Measurements from ENCODE around the gene CCDC167.
A peak's percentile ranks its signal among the peaks of the same experiment; 100 is the strongest.
"Not testable (repeated sequence)": the region's sequence is repeated elsewhere in the genome, so short reads cannot be mapped to it uniquely, and the experiment has no call there.

Gene CCDC167

DNA sequence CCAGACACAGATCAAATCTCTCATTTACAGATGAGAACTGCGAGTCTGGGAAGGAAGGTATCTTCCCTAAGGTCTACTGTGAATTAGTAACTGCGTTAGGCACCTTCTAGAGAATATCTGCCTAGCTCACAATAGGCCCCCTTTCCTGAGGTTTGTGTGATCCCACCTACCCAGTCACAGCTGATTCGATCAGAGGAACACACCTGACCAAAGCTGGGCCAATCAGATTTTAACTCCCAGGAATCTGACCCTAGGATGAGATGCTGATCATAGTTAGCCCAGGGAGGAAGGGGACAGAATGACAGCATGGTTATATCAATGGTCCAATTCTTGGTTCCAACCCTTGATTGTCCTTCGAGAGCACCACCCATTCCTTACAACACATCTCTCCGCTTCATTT lies 7.4 kb upstream of the CCDC167 start:
- no peak for DNase-seq

DNA sequence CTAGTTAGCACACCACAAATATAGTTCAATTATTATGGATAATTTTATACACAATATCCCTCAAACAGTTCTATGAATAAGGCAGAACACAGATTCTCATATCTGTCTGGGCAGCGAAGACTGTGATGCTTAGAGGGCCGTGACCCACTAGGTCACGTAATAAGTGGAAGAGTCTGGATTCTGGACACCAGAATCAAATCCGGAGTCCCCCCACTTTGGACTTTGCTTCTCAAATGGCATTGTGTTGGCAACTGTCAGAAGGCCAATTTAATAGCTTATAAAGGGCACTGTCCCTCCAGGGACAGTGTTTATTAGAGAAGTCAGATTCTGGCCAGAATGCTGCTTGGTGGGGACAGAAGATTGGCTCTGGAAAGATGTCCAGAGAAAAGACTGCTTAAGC lies 6.8 kb upstream of the CCDC167 start:
- DNase-seq, result no peak

- DNase-seq, result no peak
Observed at GRCh38 chr6:37504024-37504423, 4.3 kb upstream of the CCDC167 start.

GRCh38 chr6:37503309-37503965 lies 3.7 kb upstream of the CCDC167 start:
- peak; percentile 82 for DNase-seq

DNA sequence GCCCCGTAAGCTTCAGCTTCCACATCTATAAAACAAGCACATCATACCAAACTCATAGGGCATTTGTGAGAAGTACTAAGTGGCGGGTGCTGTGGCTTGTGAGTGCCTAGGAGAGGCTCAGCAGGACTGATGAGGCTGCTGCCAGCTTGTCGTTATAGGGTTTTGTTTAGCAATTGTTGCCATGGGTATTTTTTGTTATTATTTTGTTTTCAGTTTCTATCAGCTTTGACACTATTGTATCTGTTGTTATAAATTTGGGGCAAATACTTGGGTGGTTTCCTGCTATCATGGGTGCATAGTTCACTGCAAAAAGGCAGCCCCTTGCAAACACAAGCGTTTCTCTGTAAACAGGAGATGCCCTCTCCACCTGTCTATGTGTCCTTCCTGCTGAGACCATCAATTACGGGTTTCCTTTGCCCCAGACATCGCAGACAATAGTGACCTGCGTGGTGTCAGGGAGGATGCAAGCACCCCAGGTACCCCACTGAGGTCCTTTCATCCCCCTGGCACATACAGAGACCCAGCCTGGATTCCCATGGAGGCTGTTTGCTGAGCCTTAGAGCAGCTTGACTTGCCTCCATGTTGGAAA lies 3.1 kb upstream of the CCDC167 start:
- DNase-seq, result peak; percentile 55

DNA sequence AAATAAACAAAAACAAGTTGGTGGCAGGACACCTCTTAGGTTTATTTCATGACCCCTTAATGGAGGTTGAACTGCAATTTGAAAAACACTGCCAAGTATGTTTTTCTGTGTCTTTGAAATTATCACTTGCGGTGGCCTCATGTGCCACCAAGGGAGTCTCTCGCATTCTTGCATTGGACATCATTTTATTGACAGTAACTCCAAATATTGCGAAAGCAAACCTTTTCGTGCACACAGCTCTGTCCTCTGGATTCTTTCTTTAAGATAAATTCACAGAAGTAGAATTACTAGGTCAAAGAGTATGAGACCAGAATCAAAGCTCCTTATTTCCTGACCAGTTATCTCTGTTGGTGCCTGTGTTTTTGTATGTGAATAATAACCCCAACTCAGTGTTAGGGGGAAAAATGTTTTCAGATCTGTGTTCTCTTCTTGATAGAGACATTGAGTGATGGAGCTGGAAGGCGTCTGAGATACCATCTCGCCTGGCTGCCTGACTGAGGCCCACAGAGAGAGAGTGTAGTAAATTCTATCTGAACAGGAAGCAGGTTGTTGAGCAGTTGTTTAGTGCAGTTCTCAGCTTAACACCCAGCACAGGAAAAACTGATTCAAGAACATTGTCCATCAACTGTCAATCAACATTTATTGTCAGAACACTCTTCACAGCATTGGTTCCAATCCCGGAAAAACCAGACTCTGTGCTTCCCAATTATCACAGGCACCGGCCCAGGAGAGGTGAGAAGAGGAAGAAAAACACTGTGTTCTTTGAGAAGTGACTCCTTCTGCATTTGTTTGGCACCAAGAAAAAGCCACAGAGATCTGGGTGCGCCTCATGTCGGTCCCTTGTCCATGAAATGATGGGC lies 2.2 kb upstream of the CCDC167 start:
- DNase-seq, result no peak

DNA sequence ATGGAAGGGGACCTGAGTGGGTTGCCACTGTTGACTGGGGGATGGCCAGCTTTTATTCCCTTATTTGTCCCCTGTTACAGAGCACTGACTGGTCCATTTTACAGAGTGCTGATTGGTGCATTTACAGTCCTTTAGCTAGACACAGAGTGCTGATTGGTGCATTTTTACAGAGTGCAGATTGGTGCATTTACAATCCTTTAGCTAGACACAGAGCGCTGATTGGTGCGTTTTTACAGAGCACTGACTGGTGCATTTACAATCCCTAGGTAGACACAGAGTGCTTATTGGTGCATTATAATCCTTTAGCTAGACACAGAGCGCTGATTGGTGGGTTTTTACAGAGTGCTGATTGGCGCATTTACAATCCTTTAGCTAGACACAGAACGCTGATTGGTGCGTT lies 1.2 kb upstream of the CCDC167 start:
- not testable (repeated sequence) for DNase-seq

GRCh38 chr6:37500294-37500608 lies 558 bp upstream of the CCDC167 start:
- no peak for DNase-seq

DNA sequence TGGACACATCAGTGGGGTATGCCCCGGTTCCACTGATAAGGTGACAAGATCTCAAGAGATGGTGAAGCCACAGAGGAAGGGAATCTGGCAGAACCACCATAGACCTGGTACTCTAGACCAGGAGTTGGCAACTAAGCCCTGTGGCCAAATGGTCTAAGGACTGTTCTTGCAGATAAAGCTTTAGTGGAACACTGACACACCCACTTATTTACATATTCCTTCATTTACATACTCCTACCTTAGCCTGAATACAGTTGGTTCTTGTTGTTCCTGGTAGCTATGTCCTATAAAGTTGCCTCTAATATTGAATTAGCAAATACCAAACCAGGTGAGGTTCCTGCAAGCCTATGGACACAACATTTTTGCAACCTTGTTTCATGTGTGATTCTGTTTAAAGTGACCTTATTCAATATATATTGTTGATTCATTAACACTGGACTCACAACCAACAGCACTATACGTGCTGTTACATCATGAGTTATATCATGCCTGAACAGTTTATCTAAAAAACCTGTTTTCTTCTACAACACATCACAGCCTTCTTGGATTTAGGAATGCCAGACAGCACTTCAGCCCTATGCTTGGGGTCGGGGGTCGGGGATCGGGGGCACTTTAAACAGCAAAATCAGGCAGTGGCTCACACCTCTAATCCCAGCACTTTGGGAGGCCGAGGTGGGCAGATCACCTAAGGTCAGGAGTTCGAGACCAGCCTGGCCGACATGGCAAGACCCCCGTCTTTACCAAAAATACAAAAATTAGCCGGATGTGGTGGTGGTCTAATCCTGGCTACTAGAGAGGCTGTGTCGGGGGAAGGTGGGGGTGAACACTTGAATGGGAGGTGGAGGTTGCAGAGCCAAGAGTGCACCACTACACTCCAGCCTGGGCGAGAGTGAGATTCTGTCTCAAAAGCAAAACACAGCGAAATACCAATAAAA lies 2.5 kb downstream of the CCDC167 start:
- DNase-seq, result no peak

DNA sequence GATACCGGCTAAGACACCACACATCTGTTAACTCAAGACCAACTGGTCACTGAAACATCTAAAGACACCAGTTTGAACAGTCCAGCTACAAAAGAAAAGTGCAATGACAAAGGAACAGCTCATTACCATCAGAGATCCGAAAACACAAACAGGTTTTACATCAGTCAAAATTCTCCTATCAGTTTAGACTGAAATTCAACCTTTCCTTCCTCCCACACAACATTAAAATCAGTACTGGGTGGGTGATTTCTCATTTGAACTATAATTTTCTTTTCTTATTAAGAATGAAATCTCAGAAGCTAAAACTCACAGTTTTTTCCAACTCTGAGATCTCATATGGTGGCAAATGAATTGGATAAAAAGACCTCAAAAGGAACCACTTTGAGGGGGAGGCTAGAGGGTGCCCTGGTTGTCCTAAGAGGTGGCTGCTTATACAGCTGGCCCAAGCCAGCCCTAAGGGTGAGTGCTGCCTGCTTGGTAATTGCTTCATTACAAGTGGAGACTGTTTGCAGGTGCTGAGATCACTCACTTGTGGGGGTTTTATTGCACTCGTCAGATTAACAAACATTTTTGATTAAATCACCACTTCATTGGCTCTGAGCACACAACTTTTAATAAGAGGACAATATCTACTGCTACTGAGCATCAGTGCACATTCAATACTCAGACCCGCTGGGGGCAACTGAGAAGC lies 4.3 kb downstream of the CCDC167 start:
- DNase-seq, result no peak

DNA sequence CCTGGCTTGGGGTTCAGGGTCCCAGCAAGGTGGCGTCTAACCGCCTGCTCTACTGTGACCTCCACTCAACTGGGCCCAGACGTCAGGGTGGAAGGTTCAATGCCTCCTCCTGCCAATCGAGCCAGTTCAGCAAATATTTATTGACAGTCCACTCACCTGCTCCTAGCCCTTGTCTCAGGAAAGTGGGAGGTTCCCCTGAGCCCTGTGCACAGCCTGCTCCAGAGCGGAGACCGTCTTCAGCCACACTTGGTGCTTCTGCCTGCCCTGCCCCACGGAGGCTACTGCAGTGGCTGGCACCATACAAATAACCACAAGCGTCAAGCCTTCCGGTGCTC lies 6.1 kb downstream of the CCDC167 start:
- no peak for DNase-seq

GRCh38 chr6:37492991-37493660 lies 6.6 kb downstream of the CCDC167 start:
- DNase-seq, result peak; percentile 53

DNA sequence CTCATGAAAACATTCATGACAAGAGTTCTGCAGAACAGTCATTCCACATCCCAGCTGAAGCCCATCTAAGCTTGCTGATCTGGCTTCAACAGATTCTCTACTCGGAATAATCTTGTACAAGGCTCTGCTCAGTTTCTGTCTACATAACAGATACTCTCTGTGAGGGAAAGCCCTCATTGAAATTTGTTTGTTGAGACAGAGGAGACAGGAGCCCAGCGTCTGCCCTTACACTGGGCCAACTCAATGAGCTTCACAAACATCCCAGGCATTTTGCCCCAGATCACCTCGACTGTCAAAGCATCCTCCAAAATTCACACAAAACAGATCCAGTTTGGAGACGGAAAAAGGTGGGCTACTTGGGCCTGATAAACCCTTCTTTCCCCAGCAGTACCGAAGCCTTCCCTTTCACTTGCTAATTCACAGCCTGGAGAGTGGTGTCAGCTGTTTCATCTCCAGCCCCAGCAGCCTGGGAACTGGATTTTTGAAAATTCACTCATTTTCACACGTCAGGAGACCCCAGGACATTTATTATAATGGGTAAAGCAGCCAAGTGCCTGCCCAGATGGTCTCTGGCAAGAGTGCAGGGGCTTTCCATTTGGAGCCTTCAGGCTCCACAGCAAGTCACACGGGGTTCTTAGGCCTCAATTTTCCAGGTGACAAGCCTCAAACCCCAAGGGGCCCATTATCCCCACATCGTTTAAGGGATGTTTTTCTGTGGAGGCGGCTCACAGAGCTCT lies 7.3 kb downstream of the CCDC167 start:
- peak; percentile 70 for DNase-seq

- DNase-seq, result no peak
Observed at GRCh38 chr6:37491830-37492208, 7.9 kb downstream of the CCDC167 start.

DNA sequence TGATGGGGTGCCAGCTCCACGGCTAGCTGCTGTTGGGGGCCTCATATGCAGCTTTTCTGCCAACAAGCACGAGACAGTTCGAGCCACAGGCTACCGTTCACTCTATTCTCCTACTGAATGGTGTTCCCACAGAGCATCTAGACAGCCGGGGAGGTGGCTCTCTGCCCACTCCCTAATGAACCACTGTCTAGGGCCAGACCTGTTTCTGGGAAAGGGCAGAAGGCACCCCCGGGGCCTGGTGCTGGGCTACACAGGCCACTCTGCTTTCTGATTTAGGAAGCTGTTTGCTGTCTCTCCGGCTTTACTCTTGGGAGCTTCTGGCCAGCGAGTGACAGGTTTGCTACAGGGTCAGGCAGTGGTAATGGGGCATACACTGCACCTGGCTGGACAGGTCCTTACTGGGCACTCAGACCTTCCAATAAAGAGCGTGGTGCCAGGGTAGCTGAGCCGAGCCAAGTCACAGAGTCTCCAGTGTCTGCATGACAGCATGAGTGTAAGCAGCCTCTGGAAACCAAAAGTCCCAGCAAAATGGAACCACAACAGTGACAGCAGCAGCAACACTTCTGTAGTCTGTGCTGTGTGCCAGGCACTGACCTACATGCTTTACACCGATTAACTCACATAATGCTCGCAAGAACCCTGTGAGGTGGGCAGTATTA lies 8.4 kb downstream of the CCDC167 start:
- DNase-seq, result no peak

- no peak for DNase-seq
Observed at GRCh38 chr6:37490536-37491170, 9.0 kb downstream of the CCDC167 start.

- DNase-seq, result peak; percentile 21
Observed at GRCh38 chr6:37489697-37490336, 9.9 kb downstream of the CCDC167 start.

DNA sequence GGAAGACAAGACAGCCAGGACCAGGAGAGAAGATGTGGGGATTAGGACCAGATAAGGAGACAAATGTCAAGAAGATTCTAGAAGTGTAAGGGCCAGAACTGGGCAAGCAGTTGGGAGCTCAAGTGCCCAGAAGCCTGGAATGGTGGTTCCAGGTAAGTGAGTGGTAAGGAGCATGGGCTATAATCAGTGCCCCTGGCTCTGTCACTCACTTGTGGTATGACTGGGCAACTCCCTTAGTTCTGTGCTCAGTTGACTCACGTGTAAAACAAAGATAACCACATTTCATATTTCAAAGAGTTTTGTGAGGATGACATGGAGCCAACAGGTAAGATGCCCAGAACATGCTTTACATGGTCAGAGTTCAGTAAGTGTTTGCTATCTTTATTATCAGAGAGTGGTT lies 11.2 kb downstream of the CCDC167 start:
- DNase-seq, result no peak

GRCh38 chr6:37487591-37488380 lies 11.9 kb downstream of the CCDC167 start:
- DNase-seq, result peak; percentile 38

All from NCI-H1694 treated with DMSO at 0.1 percent for 48 hours (cell line).